IPS-18c (cell line): Measurements from ENCODE around the gene SPEG.

Source experiments
- H3K4me3 ChIP-seq: 2 replicates; pipeline ENCODE4 v1.7.0; 2013; ENCODE audit warnings: low read depth, mild to moderate bottlenecking, low read length, moderate library complexity; ENCODE audit not compliant: insufficient read depth
- H3K9me3 ChIP-seq: one replicate; pipeline ENCODE4 v1.6.1; 2013; ENCODE audit warnings: mild to moderate bottlenecking, low read length, moderate library complexity; ENCODE audit not compliant: control insufficient read depth, insufficient read depth

Gene SPEG

DNA sequence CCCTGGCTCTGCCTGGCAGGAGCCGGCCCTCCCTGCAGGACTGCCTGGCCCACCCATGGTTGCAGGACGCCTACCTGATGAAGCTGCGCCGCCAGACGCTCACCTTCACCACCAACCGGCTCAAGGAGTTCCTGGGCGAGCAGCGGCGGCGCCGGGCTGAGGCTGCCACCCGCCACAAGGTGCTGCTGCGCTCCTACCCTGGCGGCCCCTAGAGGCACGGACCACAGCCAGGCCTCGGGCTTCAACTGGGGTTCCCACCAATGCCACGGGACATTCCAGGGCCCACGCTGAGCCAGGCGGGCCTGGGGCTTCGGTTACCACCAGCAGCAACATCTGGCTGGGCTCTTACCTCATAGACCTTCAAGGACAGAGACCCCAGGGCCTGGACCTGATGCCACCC is 57.9 kb downstream of the SPEG start:
- Histone ChIP-seq H3K4me3 (no peak overlapping the region), H3K9me3 (no peaks in the 10 kb centered on the region)

DNA sequence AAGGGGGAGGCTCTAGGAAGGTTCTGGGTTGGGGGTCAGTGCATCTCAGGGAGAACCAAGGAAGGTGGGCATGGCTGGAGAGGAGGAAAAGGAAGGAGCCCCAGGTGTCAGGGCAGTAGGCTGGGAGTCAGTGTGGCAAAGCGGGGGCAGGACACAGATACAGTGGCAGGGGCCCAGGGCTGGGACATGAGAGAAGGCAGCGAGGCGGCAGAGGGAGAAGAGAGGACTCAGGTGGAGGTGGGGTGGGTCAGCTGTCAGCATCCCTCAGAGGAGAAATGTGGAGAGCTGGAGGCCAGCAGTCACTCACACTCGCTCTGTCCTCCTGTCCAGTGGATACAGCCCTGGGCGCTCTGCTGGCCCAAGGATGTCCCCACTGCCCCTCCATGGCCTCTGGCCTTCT is 58.4 kb downstream of the SPEG start:
- H3K4me3 ChIP-seq, result no peak overlapping the region
- no peaks in the 10 kb centered on the region for H3K9me3 ChIP-seq

DNA sequence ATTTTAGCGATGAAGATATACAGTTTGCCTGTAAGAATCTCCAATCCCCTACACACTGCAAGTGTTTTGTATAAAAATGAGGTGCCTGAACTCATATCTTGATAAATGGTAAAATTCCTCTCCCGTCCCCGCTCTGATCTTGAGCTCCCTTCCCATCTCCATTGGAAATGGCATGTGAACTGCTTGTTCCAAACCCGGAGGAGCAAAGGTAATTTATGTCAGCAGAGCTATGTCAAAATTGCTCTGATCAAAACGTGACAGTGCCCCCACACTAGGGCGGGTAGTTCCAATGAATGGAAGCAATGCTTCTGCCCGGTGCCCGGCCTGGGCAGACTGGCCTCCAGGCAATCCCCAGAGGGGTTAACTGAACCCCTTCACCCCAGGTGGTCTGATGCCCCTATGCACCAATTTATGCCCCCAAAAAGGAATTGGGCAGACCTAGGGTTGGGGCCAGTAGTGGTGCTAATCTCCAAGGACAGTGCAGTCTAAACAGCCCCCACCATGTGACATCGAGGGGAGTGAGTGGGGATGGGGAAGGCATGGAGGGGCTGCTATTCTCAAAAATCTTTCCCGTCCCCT is 60.4 kb downstream of the SPEG start:
- Histone ChIP-seq H3K9me3 (no peaks in the 10 kb centered on the region), H3K4me3 (no peak overlapping the region)

DNA sequence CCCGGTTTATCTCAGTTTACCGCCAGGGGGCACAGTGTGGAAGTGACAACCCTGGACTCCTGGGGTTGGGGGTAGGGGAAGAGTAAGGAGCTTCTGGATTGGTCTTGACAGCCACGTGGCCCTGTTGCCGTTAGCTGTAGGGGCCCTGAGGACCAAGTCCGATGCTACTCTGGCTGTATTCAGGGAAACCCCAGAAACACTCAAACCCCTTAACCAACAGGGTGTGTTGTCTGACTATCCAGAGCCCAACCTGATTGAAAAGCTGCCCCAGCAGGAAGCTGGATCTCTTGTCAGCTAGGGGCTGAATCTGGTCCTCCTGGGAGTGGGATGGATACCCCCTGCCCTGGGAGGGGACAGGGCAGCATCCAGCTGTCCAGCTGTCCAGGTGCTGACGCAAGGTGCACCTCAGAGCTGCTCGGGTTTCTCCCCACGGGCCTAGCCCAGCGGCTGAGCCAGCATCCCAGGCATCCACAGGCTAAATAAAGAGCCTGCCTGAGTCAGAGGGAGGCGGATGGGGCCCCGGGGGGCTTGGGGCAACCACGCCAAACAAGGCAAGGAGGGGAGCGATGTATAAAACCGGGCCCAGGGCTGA is 61.0 kb downstream of the SPEG start:
- no peak overlapping the region for H3K4me3 ChIP-seq

DNA sequence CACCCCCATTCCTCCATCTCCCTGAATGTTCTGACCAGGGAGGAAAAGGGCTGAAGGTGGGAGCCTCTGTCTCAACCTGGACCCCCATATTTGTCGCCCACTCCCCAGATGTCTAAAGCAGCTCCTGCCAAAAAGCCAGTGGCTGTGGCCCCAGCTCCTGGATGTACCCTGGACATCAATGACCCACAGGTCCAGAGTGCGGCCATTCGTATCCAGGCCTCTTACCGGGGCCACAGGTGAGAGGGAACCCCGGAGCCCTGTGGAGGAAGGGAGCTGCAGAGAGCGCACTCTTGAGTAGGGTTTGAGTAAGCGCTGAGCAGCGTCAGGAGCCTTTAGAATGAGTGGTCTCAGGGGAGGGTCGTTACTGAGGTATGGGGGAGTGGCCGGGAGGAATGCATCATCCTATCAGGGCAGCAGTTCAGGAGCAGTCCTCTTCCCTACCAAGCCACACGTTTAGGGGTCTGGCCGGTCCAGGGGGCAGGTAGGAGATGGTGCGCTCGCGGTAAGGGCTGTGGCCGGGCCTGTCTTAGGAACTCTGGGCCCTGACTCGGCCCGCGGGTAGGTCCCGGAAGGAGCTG is 61.7 kb downstream of the SPEG start:
- peak overlapping the region; percentile 20; the same call in 1 of the 2 replicates for H3K4me3 ChIP-seq

More for the DNA sequence above, 61.0 kb downstream of the SPEG start:
- H3K9me3 ChIP-seq, result no peaks in the 10 kb centered on the region

DNA sequence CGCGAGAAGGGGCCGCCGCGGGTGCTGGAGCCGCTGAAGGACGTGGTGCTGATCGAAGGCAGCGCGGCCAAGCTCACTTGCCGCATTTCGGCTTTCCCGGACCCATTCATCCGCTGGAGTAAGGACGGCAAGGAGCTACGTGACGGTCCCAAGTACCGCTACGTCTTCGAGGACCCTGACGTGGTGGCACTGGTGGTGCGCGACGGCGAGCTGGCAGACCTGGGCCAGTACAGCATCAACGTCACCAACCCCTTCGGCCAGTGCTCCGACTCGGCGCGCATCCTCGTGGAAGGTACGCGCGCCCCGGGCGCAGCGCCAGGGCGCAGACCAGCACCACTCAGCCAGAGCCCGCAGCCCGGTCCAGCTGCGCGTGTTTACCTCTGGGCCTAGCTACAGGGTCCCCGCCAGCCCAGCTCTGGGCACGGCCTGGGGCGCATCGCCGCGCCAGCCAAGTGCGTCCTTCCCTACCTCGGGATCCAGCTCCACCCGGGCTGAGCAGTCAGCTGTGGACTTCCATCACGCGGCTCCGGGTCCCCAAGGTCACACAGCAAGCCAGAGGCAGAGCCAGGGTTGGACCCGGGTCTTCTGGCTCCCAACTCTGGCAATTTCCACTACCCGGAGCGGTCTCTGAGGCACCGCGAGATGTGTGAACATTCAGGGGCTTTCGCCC is 62.3 kb downstream of the SPEG start:
- Histone ChIP-seq H3K9me3 (no peaks in the 10 kb centered on the region), H3K4me3 (peak overlapping the region; percentile 20; the same call in 1 of the 2 replicates)

More for the DNA sequence above, 61.7 kb downstream of the SPEG start:
- H3K9me3 ChIP-seq, result no peaks in the 10 kb centered on the region

DNA sequence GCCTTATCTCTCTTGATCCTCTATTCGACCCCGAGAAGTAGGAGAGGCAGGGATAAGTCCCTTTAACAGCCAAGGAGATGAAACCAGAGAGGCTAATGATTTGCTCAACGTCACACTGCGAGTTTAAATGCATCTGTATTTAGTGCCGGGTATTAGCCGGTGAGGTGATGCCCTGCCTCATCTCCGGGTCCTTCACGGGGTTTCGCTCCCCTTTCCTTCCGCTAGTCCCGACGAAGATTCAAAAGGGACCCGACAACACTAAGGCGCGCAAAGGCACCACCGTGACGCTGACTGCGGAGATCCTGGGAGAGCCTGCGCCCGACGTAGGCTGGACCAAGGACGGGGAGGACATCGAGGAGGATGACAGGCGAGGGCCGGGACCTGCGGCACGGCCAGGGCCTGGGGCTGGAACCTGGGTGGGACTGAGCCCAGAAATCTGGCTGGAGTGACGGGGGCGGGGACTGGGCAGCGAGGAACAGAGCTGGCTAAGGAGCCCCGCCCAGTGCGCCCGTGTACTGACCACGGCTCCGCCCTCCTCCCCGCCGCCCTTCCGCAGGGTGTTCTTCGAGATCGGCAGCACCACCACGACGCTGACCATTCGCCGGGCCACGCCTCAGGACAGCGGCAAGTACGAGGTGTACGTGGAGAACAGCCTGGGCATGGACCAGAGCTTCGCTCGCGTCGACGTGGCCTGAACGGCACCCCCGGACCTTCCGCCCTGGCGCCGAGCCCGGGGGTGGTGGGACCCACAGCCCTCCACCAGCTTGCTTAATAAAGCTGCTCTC is 63.0 kb downstream of the SPEG start:
- Histone ChIP-seq H3K4me3 (peak overlapping the region; percentile 79), H3K9me3 (no peaks in the 10 kb centered on the region)

DNA sequence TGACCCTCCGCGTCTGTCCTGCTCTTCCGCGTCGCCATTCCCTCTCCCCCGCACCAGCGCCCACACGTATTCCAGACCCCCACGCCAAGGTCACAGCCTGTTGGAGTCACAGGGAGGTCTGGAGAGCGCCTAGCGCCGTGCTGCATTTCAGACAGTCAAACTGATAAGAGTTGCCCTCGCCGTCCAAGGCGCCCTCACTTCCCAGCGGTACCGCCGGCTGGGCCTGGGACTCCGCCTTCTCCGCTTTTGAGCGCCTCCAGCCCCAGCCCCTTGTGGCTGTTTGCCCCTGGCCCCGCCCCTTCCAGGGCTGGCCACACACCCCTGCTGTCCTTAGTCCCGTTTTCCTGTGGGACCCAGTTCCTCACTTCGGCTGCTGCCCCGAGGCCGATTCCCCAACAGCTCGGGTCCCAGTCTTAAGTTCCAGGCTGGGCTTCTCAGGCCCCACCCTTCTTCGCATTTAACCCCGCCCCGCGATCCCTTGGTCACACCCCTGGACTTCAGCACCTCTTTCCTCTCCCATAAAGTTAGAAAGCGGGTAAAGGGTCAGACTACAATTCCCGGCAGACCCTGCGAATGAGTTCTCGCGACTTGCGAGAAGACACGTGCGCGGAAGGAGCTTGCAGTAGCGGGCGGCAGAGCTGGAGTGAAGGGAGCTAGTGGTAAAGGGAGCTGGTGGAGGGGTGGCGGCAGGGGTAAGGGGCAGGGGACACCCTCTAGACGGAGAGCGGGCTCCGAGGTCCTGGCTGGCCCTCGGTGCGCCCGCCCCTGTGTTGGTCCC is 63.8 kb downstream of the SPEG start, which contains the start of gene GMPPA:
GMPPA (plus strand) TSS at position 612 of the 778 bp plus-strand sequence. CDS start 1,085 bp downstream, outside the sequence.
- Histone ChIP-seq H3K9me3 (no peaks in the 10 kb centered on the region), H3K4me3 (peak within 1 kb of the TSS; percentile 79)

DNA sequence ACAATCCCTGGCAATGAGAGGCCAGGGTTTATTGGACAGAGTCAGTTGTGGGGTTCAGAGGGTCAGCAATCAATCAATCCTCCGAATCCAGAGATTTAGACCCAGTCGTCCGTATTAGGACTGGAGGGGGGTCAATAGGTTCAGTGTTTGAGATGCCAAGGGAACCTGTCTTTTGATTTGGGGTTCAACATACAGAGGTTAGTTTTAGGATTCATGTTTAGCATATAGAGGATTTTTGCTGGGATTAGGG is 64.3 kb downstream of the SPEG start:
- peak overlapping the region; percentile 79 for H3K4me3 ChIP-seq
- H3K9me3 ChIP-seq, result no peaks in the 10 kb centered on the region

DNA sequence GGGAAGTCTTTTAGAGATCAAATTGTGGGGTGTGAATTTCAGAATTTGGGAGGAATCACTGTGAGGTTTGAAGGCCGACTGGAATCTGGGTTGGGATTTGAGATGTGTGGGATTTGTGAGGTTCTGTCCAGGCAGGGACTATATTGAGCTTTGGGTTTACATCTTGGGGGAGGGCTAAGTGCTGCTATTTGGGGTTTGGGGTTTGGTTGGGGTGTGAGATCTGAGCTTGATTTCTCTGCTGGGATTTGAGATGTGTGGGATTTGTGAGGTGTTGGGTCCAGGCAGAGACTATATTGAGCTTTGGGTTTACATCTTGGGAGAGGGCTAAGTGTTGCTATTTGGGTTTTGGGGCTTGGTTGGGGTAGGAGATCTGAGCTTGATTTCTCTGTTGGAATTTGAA is 64.9 kb downstream of the SPEG start:
- Histone ChIP-seq H3K9me3 (no peaks in the 10 kb centered on the region), H3K4me3 (peak overlapping the region; percentile 79; the same call in 1 of the 2 replicates)

DNA sequence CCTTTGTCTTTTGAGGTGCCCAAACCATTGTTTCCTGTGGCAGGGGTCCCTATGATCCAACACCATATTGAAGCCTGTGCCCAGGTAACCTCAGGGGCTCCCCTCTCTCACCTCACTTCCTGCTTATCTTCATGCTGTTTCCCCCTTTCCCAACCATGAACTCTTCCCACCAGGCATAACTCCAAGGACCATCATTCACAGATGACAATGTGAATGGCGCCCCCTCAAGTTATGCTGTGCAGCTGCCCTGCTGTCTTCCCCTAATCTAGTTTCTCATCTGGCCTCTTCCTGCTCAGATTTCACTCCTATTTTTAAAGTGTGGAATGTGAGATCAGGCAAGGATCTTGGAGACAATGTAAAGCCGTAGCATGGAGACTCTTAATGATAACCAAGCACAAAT is 65.5 kb downstream of the SPEG start:
- H3K9me3 ChIP-seq, result no peaks in the 10 kb centered on the region
- no peak overlapping the region for H3K4me3 ChIP-seq

DNA sequence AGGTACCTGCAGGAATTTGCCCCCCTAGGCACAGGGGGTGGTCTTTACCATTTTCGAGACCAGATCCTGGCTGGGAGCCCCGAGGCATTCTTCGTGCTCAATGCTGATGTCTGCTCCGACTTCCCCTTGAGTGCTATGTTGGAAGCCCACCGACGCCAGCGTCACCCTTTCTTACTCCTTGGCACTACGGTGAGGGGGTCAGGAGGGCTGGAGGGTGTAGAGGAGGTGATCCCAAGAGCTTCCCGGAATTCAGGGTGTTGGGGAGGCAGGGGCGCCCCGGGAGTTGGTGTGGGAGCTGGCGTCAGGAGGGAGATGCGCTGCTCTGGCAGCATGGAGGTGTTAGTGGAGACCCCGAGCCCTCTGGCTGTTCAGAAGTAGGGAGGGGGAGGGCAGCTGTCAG is 67.2 kb downstream of the SPEG start:
- no peaks in the 10 kb centered on the region for H3K9me3 ChIP-seq
- no peak overlapping the region for H3K4me3 ChIP-seq

DNA sequence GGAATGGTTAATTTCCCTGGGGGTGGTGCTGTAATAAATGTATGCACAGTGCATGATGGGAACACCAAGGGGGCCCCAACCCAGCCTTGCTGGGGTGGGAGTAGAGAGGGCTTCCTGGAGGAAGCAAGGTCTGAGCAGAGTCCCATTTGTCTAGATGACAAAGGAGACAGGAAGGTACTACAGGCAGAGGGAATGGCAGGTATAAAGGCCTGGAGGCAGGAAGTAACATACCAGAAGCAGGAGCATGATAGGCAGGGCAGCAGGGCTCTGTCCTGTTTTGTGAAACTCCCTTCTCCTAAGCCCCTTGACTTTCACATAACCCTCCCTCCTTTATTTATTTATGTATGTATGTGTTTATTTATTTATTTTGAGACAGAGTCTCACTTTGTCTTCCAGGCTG is 68.0 kb downstream of the SPEG start:
- H3K4me3 ChIP-seq, result no peak overlapping the region
- H3K9me3 ChIP-seq, result no peaks in the 10 kb centered on the region

DNA sequence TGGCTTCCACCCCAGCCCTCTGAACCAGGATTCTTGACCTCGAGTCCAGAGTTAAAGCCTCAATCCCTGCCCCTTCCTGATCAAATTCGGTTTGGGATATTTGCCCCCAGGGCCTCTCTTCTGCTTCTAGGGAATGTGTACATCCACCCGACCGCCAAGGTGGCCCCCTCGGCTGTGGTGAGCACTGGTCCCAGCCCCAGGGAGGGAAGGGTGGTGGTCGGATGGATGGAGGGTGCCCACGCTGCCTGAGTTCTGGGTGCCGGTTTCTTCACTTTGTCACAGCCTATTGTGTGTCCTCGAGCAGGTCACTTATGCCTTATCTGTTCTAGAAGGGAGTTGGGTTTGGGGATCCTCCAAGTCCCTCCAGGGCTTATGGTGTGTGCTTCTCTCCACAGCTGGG is 70.9 kb downstream of the SPEG start:
- H3K9me3 ChIP-seq, result no peaks in the 10 kb centered on the region
- H3K4me3 ChIP-seq, result no peak overlapping the region

DNA sequence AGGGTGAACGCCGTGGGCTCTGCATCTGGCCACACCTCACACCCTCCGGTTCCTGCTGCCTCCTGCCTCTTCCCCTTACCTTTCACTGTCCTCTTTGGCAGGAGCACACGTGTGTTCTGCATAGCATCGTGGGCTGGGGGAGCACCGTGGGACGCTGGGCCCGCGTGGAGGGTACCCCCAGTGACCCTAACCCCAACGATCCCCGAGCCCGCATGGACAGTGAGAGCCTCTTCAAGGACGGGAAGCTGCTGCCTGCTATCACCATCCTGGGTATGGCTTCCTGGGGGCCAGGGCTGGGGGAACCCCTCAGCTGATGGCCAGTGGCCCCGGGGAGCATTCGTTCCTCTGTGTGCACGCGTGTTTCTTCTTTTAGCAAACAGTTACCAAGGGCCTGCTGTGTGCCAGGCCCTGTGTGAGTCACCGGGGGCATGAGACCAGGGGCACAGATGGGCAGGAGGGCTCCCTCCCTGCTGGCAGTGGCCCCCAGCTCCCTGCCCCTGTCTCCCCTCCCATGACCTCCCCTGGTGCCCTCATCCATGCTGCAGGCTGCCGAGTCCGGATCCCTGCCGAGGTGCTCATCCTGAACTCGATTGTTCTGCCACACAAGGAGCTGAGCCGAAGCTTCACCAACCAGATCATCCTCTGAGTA is 71.6 kb downstream of the SPEG start:
- Histone ChIP-seq H3K9me3 (no peaks in the 10 kb centered on the region), H3K4me3 (no peak overlapping the region)

DNA sequence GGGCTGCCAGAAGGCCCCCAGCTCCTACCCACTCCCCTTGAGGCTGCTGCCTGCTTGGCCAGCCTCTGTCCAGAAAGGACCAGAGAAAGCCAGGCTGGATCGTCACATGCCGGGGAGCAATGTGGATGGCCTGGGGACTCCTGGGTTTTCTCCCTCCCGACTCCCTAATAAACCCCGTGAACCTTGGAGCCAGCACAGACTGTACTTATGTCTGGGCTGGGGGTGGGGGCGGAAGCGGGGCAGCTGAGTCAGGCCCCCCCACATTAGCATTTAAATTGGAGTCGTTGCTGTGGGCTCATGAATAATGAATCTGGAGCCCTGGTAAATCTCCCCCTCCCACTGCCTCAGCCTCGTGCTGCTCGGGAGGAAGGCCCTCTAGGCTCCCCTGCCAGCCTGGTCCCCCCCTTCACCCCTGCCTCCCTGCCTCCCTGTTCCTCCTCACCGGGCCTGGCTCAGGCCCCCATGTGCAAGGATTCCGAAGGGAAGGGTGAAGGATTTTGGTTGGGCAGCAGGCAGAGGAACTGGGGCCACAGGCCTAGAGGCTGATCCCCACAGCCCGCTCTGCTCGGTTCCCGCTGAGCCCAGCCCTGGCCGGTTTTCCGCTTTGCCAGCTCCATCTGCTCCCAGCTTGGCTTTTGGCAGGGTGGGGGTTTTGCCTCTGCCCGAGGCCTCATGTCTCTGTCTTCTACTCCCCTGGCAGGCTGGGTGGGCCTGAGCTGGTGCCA is 72.3 kb downstream of the SPEG start:
- Histone ChIP-seq H3K9me3 (no peaks in the 10 kb centered on the region), H3K4me3 (peak overlapping the region; percentile 15; the same call in 1 of the 2 replicates)
